Immature natural killer cell (primary cell): Measurements from ENCODE around the gene CLDND2. TPM values are rescaled to one million over a fixed set of nuclear protein-coding genes. Genes with fewer than 3 reads are reported as not detected.

ENCODE experiments used
- polyA plus RNA-seq, 3 donors: library from polyadenylated mRNA; unstranded; fragments of 300-500 nt; fragmentation: Illumina TruSeq; gene quantifications; one replicate each; pipeline ENCODE4 v1.2.3, GENCODE V29; 2021

CLDND2 gene
- polyA plus RNA-seq, 3 donors from 2014 or later = 0.83 TPM; not detected in 2

Other genes with a start within 250 kb of the CLDND2 start
- gene SIGLEC9, start 244.1 kb downstream of the CLDND2 start, polyA plus RNA-seq = 10 to 100 TPM in 2 of 3 donors, 1 to 10 TPM in 1; 6.2 to 16.8 (median 11.3) TPM
- 100 to 1,000 TPM; 108 to 213 (median 129) TPM for gene SIGLEC7, start 226.7 kb downstream of the CLDND2 start, polyA plus RNA-seq
- 10 to 100 TPM in 2 of 3 donors, 1 to 10 TPM in 1; 3.5 to 17.4 (median 10.3) TPM for gene CD33, start 143.9 kb downstream of the CLDND2 start, polyA plus RNA-seq
- not detected for gene SIGLECL1, start 117.9 kb downstream of the CLDND2 start, polyA plus RNA-seq
- not detected for gene IGLON5, start 57.4 kb downstream of the CLDND2 start, polyA plus RNA-seq
- gene VSIG10L, start 26.9 kb downstream of the CLDND2 start, polyA plus RNA-seq = under 1 TPM in 1 of 3 donors, not detected in 2; 0.38 TPM
- gene ETFB, start 2.6 kb downstream of the CLDND2 start, polyA plus RNA-seq = 10 to 100 TPM; 49.9 to 74.4 (median 69.3) TPM
- 1,000 to 10,000 TPM; 7,925 to 8,923 (median 8,385) TPM for gene NKG7, start 3.7 kb upstream of the CLDND2 start, polyA plus RNA-seq
- gene LIM2, start 19.0 kb upstream of the CLDND2 start, polyA plus RNA-seq = 10 to 100 TPM; 19.2 to 40.0 (median 37.9) TPM
- gene C19orf84, start 21.6 kb upstream of the CLDND2 start, polyA plus RNA-seq = 1 to 10 TPM in 2 of 3 donors, not detected in 1; 1.7 to 3.8 TPM
- 1 to 10 TPM in 1 of 3 donors, under 1 TPM in 2; 0.09 to 1.8 (median 0.39) TPM for gene SIGLEC10, start 48.6 kb upstream of the CLDND2 start, polyA plus RNA-seq
- gene SIGLEC8, start 89.5 kb upstream of the CLDND2 start, polyA plus RNA-seq = not detected
- gene CEACAM18, start 109.5 kb upstream of the CLDND2 start, polyA plus RNA-seq = not detected
- not detected for gene SIGLEC12, start 132.8 kb upstream of the CLDND2 start, polyA plus RNA-seq
- gene SIGLEC6, start 162.7 kb upstream of the CLDND2 start, polyA plus RNA-seq = under 1 TPM in 2 of 3 donors, not detected in 1; 0.39 to 0.68 TPM
- 1 to 10 TPM in 1 of 3 donors, under 1 TPM in 2; 0.79 to 2.2 (median 0.81) TPM for gene ZNF175, start 202.3 kb upstream of the CLDND2 start, polyA plus RNA-seq